Stimulated activated CD4-positive, alpha-beta T cell treated with anti-CD3 and anti-CD28 coated beads, Interleukin-12 subunit alpha, Interleukin-12 subunit beta, amount 100 ng/mL, for 48 hours (primary cell): Measurements from ENCODE around the gene TPM1.

Source experiments
- DNase-seq, 3 donors: peaks; one replicate each; pipeline ENCODE4 v3.0.0-alpha.2; 2020; ENCODE audit warnings: low read depth in 2 of 3, low spot score in 1 of 3

Gene TPM1

GRCh38 chr15:63040954-63041353 lies 1.6 kb upstream of the TPM1 start:
- no peak for DNase-seq

- DNase-seq: no peak
These were observed 1.1 kb upstream of the TPM1 start for GRCh38 chr15:63041402-63041973.

- DNase-seq: no peak
These were observed 359 bp downstream of the TPM1 start for GRCh38 chr15:63042877-63043334.

GRCh38 chr15:63043335-63044076 lies 959 bp downstream of the TPM1 start:
- no peak for DNase-seq

GRCh38 chr15:63044077-63044644 lies 1.6 kb downstream of the TPM1 start:
- DNase-seq: no peak

- no peak for DNase-seq
These were observed 2.3 kb downstream of the TPM1 start for GRCh38 chr15:63044645-63045464.

- DNase-seq: no peak
These were observed 2.9 kb downstream of the TPM1 start for GRCh38 chr15:63045465-63045840.

GRCh38 chr15:63045879-63046278 lies 3.3 kb downstream of the TPM1 start:
- DNase-seq: no peak

GRCh38 chr15:63046917-63047760 lies 4.6 kb downstream of the TPM1 start:
- no peak for DNase-seq

GRCh38 chr15:63047792-63048114 lies 5.2 kb downstream of the TPM1 start:
- no peak for DNase-seq

GRCh38 chr15:63048115-63048775 lies 5.7 kb downstream of the TPM1 start:
- DNase-seq: peak; percentile 72 to 80 (median 75)

- peak in 1 of 3 donors; percentile 13 for DNase-seq
These were observed 6.5 kb downstream of the TPM1 start for GRCh38 chr15:63048776-63049665.

GRCh38 chr15:63049783-63050371 lies 7.3 kb downstream of the TPM1 start:
- no peak for DNase-seq

- no peak for DNase-seq
These were observed 8.2 kb downstream of the TPM1 start for GRCh38 chr15:63050731-63051155.

GRCh38 chr15:63051156-63052066 lies 8.9 kb downstream of the TPM1 start:
- DNase-seq: no peak

GRCh38 chr15:63052077-63052841 lies 9.7 kb downstream of the TPM1 start:
- no peak for DNase-seq
